NCI-H510A treated with DMSO at 0.1 percent for 48 hours (cell line): ENCODE results near the gene ABCC8.

ENCODE experiments used
- DNase-seq: peaks from one replicate; lab custom pipeline; 2025; lab: John Stamatoyannopoulos, UW

Gene ABCC8

DNA sequence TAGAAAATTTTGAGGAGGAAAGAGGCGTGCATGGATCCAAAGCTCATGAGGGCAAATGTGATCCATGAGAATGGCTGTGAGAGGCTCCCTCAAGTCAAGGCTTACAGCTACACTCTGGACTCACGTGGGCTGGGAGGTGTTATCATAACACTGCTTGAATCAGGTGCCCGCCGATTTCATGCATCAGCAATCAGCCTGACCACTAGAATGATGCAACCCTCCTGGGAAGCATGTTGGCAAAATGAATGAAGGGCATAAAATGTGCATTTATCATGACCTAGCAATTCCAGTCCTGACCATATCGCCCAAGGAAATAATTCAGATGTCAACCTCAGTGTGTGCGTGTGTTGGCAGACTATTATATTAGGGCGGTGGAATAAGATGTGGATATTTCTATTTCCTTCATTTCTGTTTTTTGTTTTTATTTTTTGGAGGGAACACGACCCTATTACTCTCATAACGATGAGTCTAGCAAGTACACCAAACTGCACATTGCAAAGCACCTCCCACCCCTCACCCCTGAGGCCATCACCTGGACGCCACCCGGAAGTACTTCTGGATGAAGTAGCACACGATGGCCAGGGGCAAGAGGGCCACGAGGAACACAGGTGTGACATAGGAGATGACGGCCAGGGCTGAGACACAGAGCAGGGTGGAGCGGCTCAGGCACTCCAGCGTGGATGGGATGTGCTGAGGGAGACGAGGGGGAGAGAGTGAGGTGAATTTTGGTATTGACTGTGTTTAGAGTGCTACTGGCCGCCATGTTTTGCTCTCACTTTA is 72.5 kb downstream of the ABCC8 start:
- DNase-seq = no peak

DNA sequence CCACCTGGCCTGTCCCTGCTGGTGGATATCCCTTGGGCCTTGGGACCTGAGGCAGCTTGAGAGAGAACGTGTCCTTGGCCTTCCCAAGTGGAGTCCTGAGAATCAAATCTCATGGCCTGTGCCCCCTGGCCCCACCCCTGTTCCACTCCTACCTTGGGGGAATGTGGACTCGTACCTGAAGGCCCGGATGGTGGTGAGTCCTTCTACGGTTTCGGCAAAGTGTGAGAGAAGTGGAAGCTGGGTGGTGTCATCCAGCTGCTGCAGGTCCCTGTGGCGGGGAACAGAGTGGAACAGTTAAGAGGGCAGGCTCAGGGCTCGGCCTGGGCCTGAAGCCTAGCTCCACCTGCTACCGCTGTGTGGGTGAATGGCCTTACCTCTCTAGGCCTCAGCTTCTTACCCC is 74.2 kb downstream of the ABCC8 start:
- DNase-seq = no peak

DNA sequence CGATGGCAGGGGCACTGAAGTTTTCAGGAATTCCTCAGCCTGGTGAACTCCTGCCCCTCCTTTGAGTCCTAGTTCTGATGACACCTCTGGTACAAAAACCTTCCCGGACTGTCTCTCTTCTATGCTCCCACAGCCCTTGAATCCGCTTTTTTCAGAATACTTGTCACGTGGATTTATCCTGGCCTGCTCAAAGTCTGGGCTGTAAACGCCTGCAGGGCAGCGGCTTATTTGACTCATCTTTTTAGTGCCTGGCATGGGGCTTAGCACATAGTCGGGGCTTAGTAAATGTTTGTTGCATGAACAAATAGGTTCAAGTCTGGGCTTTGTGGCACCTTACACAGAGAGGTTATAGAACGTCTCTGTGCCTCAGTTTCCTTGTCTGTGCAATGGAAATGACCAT is 74.8 kb downstream of the ABCC8 start:
- DNase-seq = no peak

- DNase-seq = no peak
Observed at GRCh38 chr11:17401316-17401715, 75.3 kb downstream of the ABCC8 start.

GRCh38 chr11:17400048-17400775 is 76.4 kb downstream of the ABCC8 start:
- DNase-seq = no peak

DNA sequence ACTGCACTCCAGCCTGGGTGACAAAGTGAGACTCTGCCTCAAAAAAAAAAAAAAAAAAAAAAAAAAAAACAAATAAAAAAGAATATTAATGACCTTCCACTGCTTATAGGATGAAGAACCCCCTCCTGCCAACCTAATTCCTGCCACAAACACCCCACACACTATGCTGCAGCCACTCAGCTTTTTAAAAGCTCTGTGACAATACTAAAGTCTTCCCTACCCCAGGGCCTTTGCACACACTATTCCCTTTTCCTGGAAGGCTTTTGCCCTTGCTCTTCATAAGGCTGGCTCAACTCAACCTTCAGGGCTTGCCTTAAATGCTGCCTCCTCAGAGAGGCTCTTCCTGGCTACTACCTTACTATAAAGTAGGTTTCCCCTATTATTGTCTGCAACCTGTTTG is 77.4 kb downstream of the ABCC8 start:
- no peak for DNase-seq

- DNase-seq = no peak
Observed at GRCh38 chr11:17397311-17398002, 79.2 kb downstream of the ABCC8 start.

DNA sequence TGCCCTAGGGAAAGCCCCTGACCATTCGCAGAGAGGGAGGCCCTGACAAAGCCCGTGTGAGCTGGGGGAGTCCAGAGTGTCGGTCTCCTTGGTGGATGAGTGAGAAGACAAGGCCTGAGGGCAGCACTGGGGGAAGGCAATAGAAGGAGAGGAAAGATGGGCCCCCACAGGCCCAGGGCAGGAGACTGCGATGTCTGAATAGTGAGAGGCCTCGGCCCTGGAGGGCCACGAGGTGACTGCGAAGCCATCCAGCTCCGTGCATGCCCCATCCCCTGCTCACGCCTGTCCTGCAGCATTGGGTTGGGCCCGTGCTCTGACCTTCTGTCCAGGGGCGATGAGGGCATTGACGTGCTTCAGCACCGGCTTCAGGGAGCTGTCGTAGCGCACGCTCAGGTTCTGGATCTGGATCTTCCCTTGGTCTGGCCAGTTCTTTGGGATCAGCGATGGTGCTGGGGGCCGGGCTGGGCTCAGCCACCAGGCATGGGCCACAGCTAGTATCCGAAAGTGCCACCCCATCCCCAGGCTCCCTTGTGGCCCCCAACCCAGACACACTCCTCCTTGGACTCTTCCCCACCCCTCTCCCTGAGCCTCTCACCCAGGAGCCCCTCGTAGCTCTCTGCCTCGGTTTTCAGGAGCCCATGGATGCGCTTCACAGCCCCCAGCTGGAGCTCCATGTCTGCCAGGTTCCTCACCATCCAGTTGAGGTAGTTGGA is 79.9 kb downstream of the ABCC8 start:
- no peak for DNase-seq

DNA sequence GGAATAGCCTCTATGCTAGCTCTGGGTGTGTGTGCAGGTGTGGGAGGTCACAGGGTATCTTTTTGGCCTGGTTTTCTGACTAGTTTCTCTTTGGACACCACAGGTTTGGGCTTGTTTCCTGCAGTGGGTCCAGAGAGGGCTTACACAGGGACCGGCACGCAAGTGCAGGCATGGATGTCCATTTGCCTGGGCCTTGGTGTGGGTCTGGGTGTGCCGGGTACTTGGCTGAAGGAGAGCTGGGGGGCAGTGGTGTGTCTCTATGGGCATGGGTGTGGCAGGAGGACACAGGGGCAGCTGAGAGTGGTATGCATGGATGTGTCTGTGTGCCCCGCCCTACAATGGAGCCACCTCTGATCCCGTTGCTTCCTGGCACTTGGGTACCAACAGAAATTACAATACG is 80.7 kb downstream of the ABCC8 start:
- DNase-seq = no peak

GRCh38 chr11:17395554-17395961 is 81.1 kb downstream of the ABCC8 start:
- DNase-seq = no peak

- no peak for DNase-seq
Observed at GRCh38 chr11:17394743-17395390, 81.8 kb downstream of the ABCC8 start.

- no peak for DNase-seq
Observed at GRCh38 chr11:17393472-17393871, 83.2 kb downstream of the ABCC8 start.

- no peak for DNase-seq
Observed at GRCh38 chr11:17392872-17393271, 83.8 kb downstream of the ABCC8 start.

- peak; percentile 82 for DNase-seq
Observed at GRCh38 chr11:17391493-17392355, 84.9 kb downstream of the ABCC8 start.

GRCh38 chr11:17389957-17390649 is 86.5 kb downstream of the ABCC8 start:
- no peak for DNase-seq

DNA sequence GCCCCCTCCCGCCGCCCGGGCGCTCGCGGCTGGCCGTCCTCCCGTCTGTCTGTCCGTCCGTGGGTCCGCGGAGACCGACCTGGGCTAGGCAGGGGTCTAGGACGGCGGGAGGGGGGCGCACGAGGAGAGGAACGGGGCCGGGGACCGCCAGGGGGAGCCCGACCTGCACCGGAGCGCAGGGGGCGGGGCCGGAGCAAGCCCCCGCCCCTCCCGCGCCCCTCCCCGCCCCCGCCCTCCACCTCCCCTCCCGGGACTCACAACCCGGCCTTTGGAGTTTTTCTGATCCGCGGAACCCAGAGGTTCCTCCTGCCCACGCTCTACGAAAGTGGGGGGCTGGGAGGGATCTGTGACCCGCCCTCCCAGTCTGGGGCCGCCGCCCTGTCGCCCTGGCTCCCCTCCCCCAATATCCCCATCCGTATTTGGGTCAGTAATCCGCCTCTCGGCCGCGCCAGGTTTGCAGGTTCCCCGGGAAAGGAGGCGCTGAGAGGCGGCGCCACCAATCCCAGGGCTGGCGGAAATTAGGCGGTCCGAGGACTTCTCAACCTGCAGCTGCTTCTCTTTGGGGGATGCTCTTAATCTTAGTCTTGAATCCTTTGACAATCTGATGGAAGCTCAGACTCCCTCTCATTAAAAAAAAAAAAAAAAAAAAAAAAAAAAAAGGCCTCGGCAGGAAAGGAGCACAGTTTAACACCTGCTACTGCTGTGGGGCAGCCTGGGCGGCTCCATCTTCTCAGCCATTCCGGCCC is 87.3 kb downstream of the ABCC8 start:
- DNase-seq = peak; percentile 63

DNA sequence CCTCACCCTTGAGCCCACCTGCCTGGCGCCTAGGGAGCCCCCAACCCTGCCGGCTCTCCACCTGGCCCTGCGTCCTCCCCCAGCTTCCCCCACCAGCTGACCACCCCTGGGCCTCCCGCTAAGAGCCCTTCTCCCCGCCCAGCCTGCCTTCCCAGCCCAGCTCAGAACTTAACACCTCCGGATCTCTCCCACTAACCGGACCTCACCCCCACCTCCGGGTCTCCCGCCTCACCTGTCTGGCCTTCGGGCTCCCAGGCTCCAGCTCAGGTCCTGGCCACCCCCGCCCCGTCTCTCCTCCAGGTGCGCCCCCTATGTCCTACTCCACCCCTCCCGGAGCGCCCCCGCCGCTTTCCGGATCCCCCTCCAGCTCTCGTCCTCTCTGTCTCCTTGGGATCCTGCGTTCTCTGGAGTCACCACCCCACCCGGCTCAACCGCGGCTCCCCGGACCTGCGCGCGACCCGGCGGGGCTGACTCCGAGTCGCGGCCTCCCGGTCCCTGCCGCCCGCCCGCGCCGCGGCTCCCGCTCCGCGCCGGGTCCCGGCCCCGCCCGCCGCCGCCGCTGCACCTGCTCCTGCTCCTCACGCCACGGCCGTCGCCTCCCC is 87.9 kb downstream of the ABCC8 start, which contains the start of gene KCNJ11:
Gene KCNJ11, minus strand, starts transcription at position 51 of the 602 bp plus-strand sequence. CDS start 568 bp downstream, outside the sequence.
- peak; percentile 5 for DNase-seq

- DNase-seq = no peak
Observed at GRCh38 chr11:17387811-17388210, 88.8 kb downstream of the ABCC8 start.

GRCh38 chr11:17387254-17387653 is 89.4 kb downstream of the ABCC8 start:
- no peak for DNase-seq
